Dermis microvascular lymphatic vessel endothelial cell (primary cell): Measurements from ENCODE around the gene TRPM6. TPM values are rescaled to one million over a fixed set of nuclear protein-coding genes. Genes with fewer than 3 reads are reported as not detected.
"Not testable (repeated sequence)": the region's sequence is repeated elsewhere in the genome, so short reads cannot be mapped to it uniquely, and the experiment has no call there.

Experiments used
- DNase-seq, 2 donors: peaks; one replicate each; pipeline versions ENCODE4 v3.0.0 to v3.0.0-alpha.2; 2010; ENCODE audit warnings: low read depth in 2 of 2
- total RNA-seq: library from RNA; depleted of rRNA; stranded (reverse); fragments of >200 nt; gene quantifications from 2 replicates; pipeline ENCODE4 v1.2.1, GENCODE V29; 2014

The TRPM6 gene
- total RNA-seq, 1 donor from 2014 or later, result 0.26 TPM

DNA sequence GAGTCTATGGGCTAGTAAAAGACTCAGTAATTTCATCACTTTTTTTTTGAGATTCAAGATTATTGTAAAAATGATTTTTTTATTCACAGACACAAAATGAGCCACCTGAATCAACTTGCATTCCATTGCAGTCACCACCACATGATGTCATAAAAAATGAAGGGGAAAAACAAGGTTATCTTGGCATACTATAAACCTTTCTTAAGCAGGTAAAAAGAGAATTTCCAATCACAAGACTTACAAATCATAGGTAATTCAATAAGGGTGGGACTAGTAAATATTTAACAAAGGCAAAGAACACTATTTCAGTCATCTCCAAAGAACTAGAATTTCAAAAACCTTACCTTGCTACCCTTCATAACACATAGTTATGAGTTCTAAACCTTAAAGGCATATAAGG, 30.7 kb downstream of the TRPM6 start:
- no peak for DNase-seq

DNA sequence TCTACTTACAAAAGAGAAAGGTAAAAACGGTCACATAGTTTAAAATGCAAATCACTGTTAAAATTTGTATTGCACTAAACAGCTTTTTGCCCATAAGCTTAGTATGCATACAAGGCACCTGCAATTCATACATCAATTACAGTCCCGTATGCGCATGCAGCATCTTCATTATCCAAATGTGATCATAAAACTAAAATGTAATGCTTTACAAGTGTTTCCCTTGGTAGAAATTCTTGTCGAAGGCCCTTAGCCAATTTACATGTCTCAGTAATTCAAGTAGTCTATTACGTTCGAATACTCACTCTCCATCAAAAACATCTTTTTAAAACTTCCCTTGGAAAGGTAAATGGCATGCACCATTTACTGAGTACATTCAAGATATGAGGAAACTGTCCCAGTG, 32.6 kb downstream of the TRPM6 start:
- no peak for DNase-seq

DNA sequence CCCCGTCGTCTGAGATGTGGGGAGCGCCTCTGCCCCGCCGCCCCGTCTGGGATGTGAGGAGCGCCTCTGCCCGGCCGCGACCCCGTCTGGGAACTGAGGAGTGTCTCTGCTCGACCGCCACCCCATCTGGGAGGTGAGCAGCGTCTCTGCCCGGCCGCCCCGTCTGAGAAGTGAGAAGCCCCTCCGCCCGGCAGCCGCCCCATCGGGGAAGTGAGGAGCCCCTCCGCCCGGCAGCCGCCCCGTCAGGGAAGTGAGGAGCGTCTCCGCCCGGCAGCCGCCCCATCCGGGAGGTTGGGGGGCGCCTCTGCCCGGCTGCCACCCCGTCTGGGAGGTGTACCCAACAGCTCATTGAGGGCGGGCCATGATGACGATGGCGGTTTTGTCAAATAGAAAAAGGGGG, 34.7 kb downstream of the TRPM6 start:
- DNase-seq, result not testable (repeated sequence)

DNA sequence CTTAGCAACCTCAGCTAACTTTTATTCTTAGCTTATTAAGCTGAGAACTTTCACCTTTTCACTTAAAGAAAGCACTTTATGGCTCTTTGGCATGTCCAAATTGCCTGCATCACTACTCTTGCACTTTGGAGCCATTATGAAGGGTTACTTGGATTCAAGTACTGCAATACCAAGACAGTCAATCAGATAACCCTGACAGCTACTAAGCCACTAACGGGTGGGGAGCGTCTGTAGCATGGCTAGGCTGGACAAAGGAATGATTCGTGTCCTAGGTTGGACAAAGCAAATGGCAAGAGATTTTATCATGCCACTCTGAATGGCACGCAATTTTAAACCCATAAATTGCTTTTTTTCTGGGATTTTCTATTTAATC, 39.6 kb downstream of the TRPM6 start:
- no peak for DNase-seq

DNA sequence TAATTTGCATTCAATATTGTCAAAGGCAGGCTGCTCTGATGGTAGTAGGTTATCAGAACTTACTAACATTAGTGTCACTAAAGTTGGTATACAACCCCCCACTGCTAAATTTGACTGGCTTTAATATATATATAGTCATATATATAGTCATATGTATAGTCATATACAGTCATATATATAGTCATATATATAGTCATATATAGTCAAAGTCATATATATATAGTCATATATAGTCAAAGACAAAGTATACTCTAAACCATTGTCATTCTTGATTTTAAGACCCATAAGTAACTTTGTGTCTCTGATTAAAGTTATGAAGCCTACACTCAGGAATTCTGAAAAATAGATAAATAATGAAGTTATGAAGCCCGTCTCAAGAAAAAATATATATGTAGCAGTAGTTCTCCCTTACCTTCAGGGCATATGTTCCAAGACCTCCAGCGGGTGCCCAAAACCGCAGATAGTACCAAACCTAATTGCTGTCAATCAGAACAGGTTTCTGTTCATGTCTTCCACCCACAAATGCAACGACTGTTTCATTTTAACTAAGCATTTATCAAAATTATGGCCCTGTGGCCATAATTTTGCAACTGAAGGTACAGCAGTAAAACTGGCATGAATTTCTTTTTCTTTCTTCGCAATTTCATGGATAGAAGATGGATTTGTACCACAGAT, 40.1 kb downstream of the TRPM6 start:
- no peak for DNase-seq

DNA sequence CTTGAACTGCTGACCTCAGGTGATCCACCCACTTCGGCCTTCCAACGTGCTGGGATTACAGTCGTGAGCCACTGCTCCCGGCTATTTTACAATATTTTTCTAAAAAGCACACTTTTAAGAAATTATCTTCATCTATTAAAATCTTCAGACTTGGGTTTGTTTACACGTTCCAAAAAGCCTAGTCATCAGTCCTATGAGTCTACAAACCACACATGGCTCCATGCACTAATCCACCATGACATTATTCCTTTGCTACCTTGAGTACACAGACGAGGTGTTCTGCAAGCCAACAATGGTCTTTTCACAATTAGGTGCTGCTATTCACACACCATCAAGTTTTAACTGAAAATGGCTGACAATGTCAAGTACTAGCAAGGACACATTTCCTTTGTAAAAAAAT, 41.0 kb downstream of the TRPM6 start:
- DNase-seq, result no peak

DNA sequence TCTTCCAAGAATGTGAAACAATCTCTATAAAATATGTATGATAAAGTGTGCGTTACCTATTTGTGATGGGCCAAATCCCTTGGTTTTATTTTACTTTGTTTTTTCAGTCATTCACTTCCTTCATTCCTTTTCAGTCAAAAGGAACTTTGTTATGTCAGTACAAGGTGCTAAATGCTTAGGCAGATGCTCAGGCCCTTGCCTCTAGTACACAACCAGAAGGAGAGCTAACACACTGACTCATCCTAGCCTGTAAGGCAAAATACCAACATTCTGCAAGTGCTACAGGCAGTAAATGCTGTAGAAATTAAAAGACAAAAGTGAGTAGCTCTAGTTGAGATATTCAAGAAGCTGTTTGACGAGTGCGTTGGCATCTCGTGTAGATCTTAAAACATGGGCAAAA, 49.4 kb downstream of the TRPM6 start:
- DNase-seq, result no peak

DNA sequence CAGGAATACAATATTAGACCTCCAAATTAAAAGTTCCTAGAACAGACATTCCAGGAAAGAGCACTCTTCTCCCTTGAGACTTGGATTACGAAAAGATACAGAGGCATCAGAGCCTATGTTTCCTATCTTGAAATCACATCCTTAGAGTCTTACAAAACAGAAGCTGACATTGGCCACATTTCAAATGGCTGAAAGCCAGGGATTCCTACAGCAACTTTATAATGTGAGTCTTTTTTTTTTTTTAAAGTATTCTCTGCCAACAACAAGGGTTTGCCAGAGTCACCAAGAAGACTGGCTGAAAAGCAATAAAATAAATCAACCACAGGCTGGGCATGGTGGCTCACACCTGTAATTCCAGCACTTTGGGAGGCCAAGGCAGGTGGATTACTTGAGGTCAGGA, 63.1 kb downstream of the TRPM6 start:
- DNase-seq, result peak in 1 of 2 donors; percentile 73

DNA sequence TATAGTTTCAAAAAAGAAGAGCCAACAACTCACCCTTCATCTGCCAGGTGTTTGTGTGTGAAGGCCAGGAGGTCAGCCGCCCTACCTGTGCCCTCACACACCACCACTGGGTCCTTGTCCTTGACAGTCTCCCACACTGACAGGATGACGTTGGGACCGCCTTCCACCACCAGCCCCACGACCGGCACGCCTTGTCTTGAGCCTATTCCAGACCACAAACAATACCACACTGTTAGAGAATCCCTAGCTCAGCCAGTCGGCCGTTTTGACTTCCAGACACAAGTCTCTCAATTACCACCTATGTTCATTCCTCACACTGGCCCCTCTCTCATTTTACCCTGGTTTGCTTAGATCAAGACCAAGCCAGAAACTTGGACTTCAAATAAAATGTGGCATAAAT, 66.1 kb downstream of the TRPM6 start:
- DNase-seq, result no peak

DNA sequence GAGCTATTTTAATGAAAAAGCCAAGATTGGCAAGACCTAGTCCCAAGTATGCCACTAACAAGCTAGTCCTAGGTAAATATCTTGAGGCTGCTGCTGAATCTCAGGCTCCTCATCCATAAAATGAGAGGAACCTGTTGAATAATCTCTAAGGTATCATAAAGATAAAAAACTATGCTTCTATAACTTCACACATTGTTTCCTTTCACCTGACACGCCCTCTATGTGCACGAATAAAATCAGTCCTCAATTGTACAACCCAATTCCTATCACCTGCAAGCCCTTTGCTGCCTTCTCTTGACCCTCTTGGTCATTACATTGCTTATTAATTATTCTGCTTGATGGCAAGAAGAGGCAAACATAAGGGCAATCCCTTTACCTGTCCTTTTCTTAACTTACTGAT, 69.9 kb downstream of the TRPM6 start:
- DNase-seq, result no peak

DNA sequence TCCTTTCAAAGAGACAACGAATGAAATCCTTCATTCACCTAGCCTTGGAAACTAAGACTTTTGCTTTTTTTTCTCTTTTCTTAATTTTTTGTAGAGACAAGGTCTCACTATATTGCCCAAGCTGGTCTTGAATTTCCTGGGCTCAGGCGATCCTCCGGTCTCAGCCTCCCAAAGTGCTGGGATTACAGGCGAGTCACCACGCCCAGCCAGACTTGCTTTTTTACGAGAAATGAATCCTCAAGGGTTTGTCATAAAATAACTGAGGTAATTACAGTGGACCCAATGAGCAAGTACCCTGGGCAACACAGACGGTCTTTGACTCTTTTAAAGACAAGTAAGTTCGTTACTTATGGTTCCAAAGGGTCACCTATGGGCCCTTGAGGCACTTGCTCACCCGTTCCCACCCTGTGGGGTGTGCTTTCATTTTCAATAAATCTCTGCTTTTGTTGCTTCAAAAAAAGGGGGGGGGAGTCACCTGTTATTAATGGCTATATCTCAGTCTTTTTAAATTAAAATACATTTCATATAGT, 70.4 kb downstream of the TRPM6 start:
- DNase-seq, result no peak

DNA sequence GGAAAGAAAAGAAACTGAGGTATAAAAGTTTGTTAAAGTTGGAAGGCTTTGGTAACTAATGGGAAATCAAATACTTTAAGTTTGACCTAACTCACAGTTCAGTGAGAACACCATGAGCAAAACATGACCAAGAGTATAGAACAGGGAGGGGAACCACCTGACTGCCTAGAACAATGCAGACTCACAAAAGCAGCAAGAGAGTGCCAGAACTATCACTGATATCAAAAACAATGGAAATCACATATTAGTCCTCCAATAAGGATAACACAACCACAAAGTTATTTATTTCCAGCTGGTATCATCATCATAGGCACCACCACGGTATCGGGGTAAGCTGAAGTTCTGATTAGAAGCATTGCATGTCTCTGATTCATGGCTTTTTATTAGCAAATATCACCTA, 77.5 kb downstream of the TRPM6 start:
- DNase-seq, result peak; percentile 64 to 67

DNA sequence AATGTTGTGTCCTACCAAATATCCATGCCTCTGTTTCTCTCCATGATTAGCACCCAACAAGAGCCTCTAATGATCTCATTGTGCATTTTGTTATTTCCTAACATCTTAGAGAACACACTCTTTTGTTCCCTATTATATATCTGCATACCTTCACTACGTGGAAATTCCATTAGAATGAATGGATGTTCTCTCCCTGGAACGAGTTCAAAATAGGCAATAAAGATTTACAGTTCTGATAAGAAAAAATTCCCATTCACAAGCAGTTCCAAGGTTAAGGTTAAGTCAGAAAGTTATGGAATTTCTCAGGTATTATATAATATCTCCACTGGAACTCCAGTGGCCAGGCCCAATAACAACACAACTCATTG, 83.7 kb downstream of the TRPM6 start:
- peak; percentile 52 to 54 for DNase-seq

DNA sequence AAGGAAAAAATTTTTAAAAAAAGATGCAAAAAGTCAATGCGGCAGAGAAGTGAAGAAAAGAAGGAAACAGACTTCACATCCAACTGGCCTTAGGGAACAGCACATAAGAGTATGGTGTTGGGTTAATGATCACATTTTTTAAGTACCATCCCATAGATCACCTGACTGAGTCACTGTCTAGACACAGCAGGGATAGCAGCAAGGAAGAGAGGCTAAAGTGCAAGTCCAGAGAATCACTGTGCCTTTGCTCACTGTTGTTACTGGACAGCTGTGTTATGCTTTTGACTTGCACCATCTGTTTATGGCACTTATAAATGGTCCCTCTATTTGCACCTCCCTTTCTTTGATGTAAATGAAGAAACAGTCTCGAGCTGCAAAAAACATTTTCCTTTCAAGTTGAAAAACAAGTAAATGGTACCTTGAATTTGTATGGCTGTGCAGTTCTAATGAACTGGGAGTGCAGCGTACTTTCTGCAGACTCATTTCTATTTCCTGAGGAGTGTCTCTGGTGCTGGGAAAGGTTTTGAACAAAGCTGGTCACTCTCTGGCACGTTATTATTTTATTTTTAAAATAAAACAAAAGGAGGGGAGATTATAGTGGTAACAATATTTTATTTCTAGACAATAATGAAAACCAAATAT, 84.2 kb downstream of the TRPM6 start:
- DNase-seq, result peak in 1 of 2 donors; percentile 41

DNA sequence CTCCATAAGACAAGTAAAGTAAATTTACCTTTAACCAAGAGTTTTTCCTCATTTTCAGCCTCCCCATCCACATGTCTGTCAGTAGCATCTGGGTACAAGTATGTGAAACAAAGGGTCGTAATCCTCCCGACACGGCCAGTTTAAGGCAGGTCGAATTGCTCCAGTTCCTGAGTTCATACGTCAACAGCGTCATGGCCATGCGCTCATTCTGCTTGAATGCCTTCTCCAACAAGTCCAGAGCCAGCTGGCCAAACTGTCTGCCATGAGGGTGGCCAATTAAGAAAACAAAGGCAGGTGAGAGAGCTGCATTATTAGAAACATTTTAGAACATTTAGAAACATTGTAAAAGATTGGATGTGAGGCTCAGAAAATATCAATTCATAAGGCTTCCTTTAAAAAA, 87.5 kb downstream of the TRPM6 start:
- no peak for DNase-seq

DNA sequence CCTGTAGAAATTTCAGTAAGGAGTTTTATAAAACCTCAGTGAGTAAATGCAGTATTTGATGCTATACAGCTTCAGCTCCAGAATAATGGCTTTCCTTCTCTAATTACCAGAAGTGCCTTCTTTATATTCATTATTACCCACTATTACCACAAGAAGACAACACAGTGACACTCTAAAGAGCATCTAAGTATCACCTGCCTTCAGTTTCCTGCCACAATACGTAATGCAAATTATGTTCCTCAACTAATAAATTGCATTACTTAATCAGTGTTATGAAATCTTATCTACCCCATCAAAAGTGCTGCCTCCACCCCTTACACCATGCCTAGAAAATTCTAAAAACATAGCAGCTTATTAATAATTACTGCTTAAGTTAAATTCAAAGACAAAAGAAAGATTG, 91.9 kb downstream of the TRPM6 start:
- no peak for DNase-seq

DNA sequence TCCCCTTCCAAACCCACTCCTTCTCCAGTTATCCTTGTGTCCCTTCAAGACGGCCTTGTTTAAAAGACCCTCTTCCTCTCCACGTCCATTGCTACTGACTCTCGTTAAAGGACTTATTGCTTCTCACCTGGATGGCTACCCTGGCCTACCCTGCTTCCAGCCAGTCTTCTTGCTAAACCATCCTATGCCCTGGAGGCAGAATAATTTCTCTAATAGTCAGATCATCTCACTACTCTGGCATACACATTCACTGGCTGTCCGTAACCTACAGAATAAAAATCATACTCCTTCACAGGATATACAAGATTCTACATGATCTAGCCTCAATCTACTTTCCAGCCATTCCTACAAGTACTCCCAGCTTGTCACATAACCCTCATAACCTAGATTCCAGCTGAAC, 92.6 kb downstream of the TRPM6 start:
- no peak for DNase-seq

DNA sequence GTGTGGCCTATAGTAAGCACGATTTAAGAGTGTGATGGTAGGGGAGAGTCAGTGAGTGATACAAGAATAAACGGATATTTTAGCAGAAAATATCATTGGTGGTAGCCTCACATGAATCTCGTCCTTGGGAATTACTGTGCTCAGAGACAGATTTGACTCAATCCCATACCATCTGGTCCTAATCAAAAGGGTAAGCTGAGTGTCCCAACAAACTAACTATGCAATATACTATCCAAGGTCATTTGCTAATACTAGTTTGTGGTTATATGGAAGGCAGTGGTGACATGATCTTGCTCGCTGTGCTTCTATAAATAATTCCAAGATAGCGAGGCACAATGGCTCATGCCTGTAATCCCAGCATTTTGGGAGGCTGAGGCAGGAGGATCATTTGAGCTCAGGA, 103.2 kb downstream of the TRPM6 start:
- no peak for DNase-seq

DNA sequence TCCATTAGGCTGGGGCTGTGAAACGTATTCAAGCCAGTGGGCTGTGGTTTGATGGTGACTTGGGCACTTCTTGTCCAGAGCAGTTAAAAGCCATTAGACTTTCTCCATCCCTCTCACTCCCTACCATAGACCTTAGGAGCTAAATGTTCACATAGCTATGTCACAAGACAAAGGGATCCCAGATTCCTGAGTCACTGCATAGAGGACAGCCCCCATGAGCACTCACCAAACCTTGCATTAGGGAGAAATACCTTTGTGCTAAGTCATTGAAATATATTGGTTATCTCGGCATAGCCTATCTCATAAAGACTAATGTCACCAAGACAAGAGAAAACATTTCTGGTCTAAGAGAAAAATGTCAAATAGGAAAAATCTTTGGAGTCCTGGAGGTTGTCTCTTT, 104.3 kb downstream of the TRPM6 start:
- no peak for DNase-seq

DNA sequence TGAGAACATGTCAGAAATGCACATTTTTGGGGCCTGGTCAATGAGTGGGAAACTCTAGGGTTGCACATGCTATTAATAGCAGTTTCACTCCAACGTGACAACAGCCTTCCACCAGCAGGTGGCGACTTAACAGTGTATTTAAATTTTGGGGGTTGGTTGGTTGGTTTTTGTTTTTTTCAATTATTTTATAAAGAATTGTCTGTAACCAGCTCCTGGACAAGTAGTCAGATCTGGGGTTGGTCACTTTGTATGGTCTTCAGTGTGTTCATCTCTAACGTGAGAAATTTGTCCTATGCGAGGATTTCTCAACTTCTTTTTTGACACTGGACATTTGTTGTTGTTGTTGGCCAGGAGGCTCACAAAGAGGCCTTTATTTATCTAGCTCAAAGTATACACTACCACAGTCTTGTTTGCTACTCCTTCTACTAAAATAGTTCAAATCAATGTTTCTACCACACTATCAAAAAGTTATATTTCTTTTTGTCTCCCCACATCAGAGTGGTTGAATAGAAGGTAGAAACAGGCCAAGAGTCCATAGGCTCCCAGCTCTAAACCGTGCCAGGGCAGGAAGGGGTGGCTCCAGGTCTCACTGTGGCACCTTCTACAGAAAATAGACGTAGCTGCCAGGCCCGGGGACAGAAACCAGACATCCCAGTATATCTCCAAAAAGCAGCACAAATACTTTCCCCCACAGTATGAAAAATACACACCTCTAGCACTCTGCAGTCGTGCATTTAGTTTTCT, 110.4 kb downstream of the TRPM6 start:
- peak; percentile 55 to 64 for DNase-seq

DNA sequence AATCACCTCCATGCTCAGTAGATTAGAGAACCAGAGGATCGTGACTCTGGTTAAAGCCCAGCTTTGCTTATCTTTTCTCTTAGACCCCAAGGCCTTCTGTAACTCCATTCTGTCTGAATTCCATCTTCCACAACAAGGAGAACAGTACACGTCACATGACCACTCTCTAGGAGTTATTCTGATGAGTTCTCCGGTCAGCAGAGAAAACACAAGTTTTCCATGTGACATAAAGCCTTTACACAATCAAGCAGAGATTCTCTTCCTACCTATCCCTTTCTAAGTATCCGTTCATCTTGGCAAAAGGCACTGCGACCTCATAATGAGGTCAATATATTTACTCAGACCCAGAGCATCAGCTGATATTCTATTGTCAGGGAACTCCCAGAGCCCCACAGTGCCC, 112.3 kb downstream of the TRPM6 start:
- DNase-seq, result no peak

DNA sequence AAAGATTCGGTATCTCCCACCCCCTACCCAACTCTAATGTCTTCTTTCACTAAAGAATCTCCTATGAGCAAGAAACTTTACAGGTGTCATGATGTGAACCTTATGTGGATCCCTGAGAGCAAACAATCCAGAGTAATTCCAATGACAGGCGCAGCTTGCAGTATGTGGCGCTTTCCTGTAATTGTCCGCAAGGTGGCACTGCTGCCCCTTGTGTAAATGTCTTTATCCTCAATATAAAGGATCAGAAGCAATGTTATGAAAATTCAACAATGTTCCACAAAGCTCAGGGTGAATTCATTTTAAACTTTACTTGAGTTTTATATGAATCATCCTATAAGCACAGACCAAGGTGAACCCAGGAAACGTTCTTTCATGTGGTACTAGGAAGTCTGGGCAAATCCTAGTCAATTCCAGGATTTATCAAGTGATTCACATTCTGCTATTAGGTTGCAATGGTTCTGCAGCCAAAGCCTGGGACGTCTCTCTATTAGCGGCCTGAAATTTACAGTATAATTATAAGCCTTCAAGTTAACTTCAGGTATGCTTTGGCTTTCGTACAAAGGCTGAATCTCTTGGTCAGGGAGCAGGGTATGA, 113.7 kb downstream of the TRPM6 start:
- DNase-seq, result peak; percentile 74 to 77
